ENCODE results near the gene THUMPD2.

The THUMPD2 gene

GRCh38 chr2:39723946-39724827, 54.9 kb downstream of the THUMPD2 start:
- Histone ChIP-seq H3K27me3 (ENCODE audit: insufficient read depth, low read length) (no peaks in the 10 kb centered on the region), H3K36me3 (ENCODE audit: insufficient read depth, low read length) (no peaks in the 10 kb centered on the region), H3K9me3 (ENCODE audit: low read length) (no peaks in the 10 kb centered on the region), H2AFZ (ENCODE audit: low read depth, low read length) (no peak overlapping the region), H3K4me1 (ENCODE audit: insufficient read depth, low read length) (peaks cover 4% of the 10 kb centered on the region), H3K4me3 (ENCODE audit: low read length) (no peak overlapping the region)

GRCh38 chr2:39723497-39723896, 55.6 kb downstream of the THUMPD2 start:
- no peak overlapping the region for H3K4me3 ChIP-seq (ENCODE audit: low read length)
- H3K4me1 ChIP-seq (ENCODE audit: insufficient read depth, low read length) = peaks cover 4% of the 10 kb centered on the region
- H3K9me3 ChIP-seq (ENCODE audit: low read length) = no peaks in the 10 kb centered on the region
- no peaks in the 10 kb centered on the region for H3K36me3 ChIP-seq (ENCODE audit: insufficient read depth, low read length)
- H2AFZ ChIP-seq (ENCODE audit: low read depth, low read length) = no peak overlapping the region
- no peaks in the 10 kb centered on the region for H3K27me3 ChIP-seq (ENCODE audit: insufficient read depth, low read length)

DNA sequence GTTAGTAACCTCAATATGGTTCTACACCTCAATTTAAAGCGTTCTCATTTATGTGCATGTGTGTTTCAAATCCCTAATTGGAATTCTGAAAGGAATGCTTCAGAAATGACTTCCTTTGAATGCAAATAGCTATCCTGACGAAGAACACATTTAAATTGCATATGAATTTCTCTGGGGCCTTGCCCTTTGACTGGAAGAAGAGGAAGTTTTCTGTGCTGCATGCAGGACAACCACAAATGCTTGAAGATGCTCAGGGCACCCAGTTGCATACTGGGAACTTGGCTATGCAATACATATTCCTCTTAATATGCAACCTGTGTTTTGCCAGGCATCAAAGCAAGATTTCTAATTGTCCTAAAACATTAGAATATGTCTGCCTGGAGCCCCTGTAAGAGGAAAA, 58.1 kb downstream of the THUMPD2 start:
- no peaks in the 10 kb centered on the region for H3K9me3 ChIP-seq (ENCODE audit: low read length)
- peaks cover 2% of the 10 kb centered on the region for H3K36me3 ChIP-seq (ENCODE audit: insufficient read depth, low read length)
- no peak overlapping the region for H3K4me3 ChIP-seq (ENCODE audit: low read length)
- H3K27me3 ChIP-seq (ENCODE audit: insufficient read depth, low read length) = no peaks in the 10 kb centered on the region
- no peak overlapping the region for H2AFZ ChIP-seq (ENCODE audit: low read depth, low read length)
- peaks cover 4% of the 10 kb centered on the region for H3K4me1 ChIP-seq (ENCODE audit: insufficient read depth, low read length)

GRCh38 chr2:39719317-39719716, 59.7 kb downstream of the THUMPD2 start:
- Histone ChIP-seq H3K27me3 (ENCODE audit: insufficient read depth, low read length) (no peaks in the 10 kb centered on the region), H3K4me3 (ENCODE audit: low read length) (no peak overlapping the region), H3K9me3 (ENCODE audit: low read length) (no peaks in the 10 kb centered on the region), H2AFZ (ENCODE audit: low read depth, low read length) (no peak overlapping the region), H3K4me1 (ENCODE audit: insufficient read depth, low read length) (peaks cover 4% of the 10 kb centered on the region), H3K36me3 (ENCODE audit: insufficient read depth, low read length) (peaks cover 5% of the 10 kb centered on the region)

DNA sequence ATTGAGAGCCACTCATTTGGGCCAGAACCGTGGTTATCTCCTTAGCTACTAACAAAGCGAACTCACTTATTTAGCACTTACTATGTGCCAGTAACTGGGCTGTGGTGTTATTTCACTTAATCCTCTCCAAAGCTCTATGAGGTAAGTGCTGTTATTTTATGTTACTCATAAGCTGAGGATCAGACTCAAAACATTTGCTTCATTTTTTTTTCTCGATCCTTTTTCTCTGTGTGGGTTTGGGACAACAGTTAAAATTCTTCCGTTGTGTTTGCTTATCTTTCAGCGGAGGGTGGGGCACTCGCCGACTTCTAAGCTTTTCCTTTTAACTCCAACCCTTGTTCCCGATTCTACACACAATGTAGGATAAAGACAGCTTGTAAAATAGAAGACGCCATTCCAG, 60.6 kb downstream of the THUMPD2 start:
- Histone ChIP-seq H3K4me1 (ENCODE audit: insufficient read depth, low read length) (peaks cover 4% of the 10 kb centered on the region), H3K27me3 (ENCODE audit: insufficient read depth, low read length) (no peaks in the 10 kb centered on the region), H3K4me3 (ENCODE audit: low read length) (no peak overlapping the region), H3K9me3 (ENCODE audit: low read length) (no peaks in the 10 kb centered on the region), H2AFZ (ENCODE audit: low read depth, low read length) (no peak overlapping the region), H3K36me3 (ENCODE audit: insufficient read depth, low read length) (peaks cover 5% of the 10 kb centered on the region)

- Histone ChIP-seq H3K9me3 (ENCODE audit: low read length) (no peaks in the 10 kb centered on the region), H3K4me3 (ENCODE audit: low read length) (no peak overlapping the region), H3K36me3 (ENCODE audit: insufficient read depth, low read length) (peaks cover 5% of the 10 kb centered on the region), H2AFZ (ENCODE audit: low read depth, low read length) (no peak overlapping the region), H3K27me3 (ENCODE audit: insufficient read depth, low read length) (no peaks in the 10 kb centered on the region), H3K4me1 (ENCODE audit: insufficient read depth, low read length) (peaks cover 4% of the 10 kb centered on the region)
These were observed 62.0 kb downstream of the THUMPD2 start for GRCh38 chr2:39717067-39717466.

DNA sequence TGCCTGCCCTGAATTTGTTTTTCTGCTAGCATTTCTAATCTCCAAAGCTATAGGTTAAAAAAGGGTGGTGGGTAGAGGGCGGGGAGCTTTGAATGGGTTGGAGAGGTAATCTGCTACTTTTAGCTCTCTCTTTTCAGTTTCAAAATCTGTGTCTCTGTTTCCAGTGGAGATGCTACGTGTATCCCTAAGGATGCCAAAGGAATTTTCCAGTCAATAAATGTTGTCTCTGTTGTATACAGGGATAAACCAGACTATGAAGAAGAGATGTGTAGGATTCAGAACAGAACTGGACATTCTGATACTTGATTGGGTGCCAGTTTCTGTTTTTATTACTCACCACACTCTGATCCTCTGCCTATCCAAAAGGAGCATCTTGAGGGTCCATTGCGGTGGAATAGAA, 63.2 kb downstream of the THUMPD2 start:
- Histone ChIP-seq H2AFZ (ENCODE audit: low read depth, low read length) (no peak overlapping the region), H3K9me3 (ENCODE audit: low read length) (no peaks in the 10 kb centered on the region), H3K4me3 (ENCODE audit: low read length) (no peak overlapping the region), H3K27me3 (ENCODE audit: insufficient read depth, low read length) (no peaks in the 10 kb centered on the region), H3K36me3 (ENCODE audit: insufficient read depth, low read length) (peaks cover 7% of the 10 kb centered on the region), H3K4me1 (ENCODE audit: insufficient read depth, low read length) (peaks cover under 1% of the 10 kb centered on the region)

- no peaks in the 10 kb centered on the region for H3K9me3 ChIP-seq (ENCODE audit: low read length)
- no peaks in the 10 kb centered on the region for H3K4me1 ChIP-seq (ENCODE audit: insufficient read depth, low read length)
- H3K27me3 ChIP-seq (ENCODE audit: insufficient read depth, low read length) = no peaks in the 10 kb centered on the region
- H3K4me3 ChIP-seq (ENCODE audit: low read length) = no peak overlapping the region
- H2AFZ ChIP-seq (ENCODE audit: low read depth, low read length) = no peak overlapping the region
- peaks cover 7% of the 10 kb centered on the region for H3K36me3 ChIP-seq (ENCODE audit: insufficient read depth, low read length)
These were observed 64.0 kb downstream of the THUMPD2 start for GRCh38 chr2:39715095-39715494.

GRCh38 chr2:39712953-39713352, 66.1 kb downstream of the THUMPD2 start:
- Histone ChIP-seq H3K4me1 (ENCODE audit: insufficient read depth, low read length) (no peaks in the 10 kb centered on the region), H2AFZ (ENCODE audit: low read depth, low read length) (no peak overlapping the region), H3K27me3 (ENCODE audit: insufficient read depth, low read length) (no peaks in the 10 kb centered on the region), H3K9me3 (ENCODE audit: low read length) (peaks cover 7% of the 10 kb centered on the region), H3K36me3 (ENCODE audit: insufficient read depth, low read length) (peaks cover 12% of the 10 kb centered on the region), H3K4me3 (ENCODE audit: low read length) (no peak overlapping the region)

GRCh38 chr2:39710807-39711206, 68.3 kb downstream of the THUMPD2 start:
- Histone ChIP-seq H3K36me3 (ENCODE audit: insufficient read depth, low read length) (peaks cover 12% of the 10 kb centered on the region), H3K27me3 (ENCODE audit: insufficient read depth, low read length) (no peaks in the 10 kb centered on the region), H3K4me1 (ENCODE audit: insufficient read depth, low read length) (no peaks in the 10 kb centered on the region)

GRCh38 chr2:39708003-39708402, 71.1 kb downstream of the THUMPD2 start:
- no peak overlapping the region for H3K4me3 ChIP-seq (ENCODE audit: low read length)
- H3K36me3 ChIP-seq (ENCODE audit: insufficient read depth, low read length) = peaks cover 11% of the 10 kb centered on the region
- H3K9me3 ChIP-seq (ENCODE audit: low read length) = peaks cover 7% of the 10 kb centered on the region
- no peaks in the 10 kb centered on the region for H3K27me3 ChIP-seq (ENCODE audit: insufficient read depth, low read length)
- H3K4me1 ChIP-seq (ENCODE audit: insufficient read depth, low read length) = no peaks in the 10 kb centered on the region
- no peak overlapping the region for H2AFZ ChIP-seq (ENCODE audit: low read depth, low read length)

More at GRCh38 chr2:39710807-39711206, 68.3 kb downstream of the THUMPD2 start:
- H3K4me3 ChIP-seq (ENCODE audit: low read length) = no peak overlapping the region
- no peak overlapping the region for H2AFZ ChIP-seq (ENCODE audit: low read depth, low read length)
- peaks cover 7% of the 10 kb centered on the region for H3K9me3 ChIP-seq (ENCODE audit: low read length)

DNA sequence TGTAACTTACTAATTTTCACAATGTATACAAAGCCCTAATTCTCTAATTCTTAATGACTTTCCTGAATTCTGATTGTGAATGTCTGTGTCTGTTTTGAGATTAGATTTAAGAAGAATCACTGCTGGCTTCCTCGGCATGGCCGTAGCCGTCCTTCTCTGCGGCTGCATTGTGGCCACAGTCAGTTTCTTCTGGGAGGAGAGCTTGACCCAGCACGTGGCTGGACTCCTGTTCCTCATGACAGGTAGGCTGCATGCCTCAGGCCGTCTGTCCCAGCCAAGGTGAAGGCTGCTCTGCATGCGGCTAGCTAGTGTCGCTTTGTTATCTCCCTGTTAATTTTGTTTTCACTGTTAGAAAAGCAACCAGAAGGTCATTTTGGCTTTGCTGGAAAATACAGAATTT, 72.1 kb downstream of the THUMPD2 start:
- Histone ChIP-seq H3K36me3 (ENCODE audit: insufficient read depth, low read length) (peaks cover 11% of the 10 kb centered on the region), H3K4me1 (ENCODE audit: insufficient read depth, low read length) (no peaks in the 10 kb centered on the region), H3K4me3 (ENCODE audit: low read length) (no peak overlapping the region), H3K9me3 (ENCODE audit: low read length) (peaks cover 11% of the 10 kb centered on the region), H2AFZ (ENCODE audit: low read depth, low read length) (no peak overlapping the region), H3K27me3 (ENCODE audit: insufficient read depth, low read length) (no peaks in the 10 kb centered on the region)

DNA sequence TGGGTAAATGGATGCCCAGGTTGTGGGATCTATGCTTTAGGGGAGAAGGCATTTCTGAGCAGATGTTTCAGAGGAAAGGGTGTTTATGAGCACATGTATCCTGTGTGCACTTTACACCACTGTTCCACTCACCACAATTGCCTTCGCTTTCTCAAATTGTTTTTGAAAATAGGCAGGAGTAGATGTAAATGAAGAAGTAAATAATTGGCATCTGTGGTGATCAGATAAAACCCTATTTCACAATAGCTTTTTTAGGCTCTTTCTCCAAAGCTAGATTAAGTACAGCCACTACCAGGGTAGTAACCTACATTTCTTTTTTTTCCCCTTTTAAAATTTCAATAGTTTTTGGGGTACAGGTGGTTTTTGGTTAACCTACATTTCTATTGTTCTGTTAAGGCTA, 72.7 kb downstream of the THUMPD2 start:
- Histone ChIP-seq H3K27me3 (ENCODE audit: insufficient read depth, low read length) (no peaks in the 10 kb centered on the region), H3K4me3 (ENCODE audit: low read length) (no peak overlapping the region), H2AFZ (ENCODE audit: low read depth, low read length) (no peak overlapping the region), H3K36me3 (ENCODE audit: insufficient read depth, low read length) (peaks cover 9% of the 10 kb centered on the region), H3K9me3 (ENCODE audit: low read length) (peaks cover 11% of the 10 kb centered on the region), H3K4me1 (ENCODE audit: insufficient read depth, low read length) (no peaks in the 10 kb centered on the region)

DNA sequence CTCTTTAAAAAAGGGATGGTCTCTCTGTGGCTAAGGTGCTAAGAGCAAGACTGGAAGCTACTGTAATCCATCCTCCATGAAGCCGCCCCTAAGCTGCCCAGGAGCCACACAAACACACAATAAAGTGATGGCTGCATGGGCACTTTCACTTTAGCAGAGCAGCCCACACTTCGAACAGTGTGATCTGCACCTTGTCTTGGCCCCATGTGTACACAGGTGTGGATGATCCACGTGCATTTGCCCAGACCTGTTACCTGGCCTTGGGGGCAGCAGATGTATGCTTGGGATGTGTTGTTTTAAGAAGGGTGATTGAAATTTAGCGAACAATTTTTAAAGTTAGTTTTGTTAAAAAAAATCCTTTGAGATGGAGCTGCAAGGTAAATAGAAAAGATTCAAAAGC, 73.4 kb downstream of the THUMPD2 start:
- Histone ChIP-seq H3K36me3 (ENCODE audit: insufficient read depth, low read length) (peaks cover 8% of the 10 kb centered on the region), H3K9me3 (ENCODE audit: low read length) (peaks cover 11% of the 10 kb centered on the region), H3K4me3 (ENCODE audit: low read length) (no peak overlapping the region), H3K27me3 (ENCODE audit: insufficient read depth, low read length) (no peaks in the 10 kb centered on the region), H2AFZ (ENCODE audit: low read depth, low read length) (no peak overlapping the region), H3K4me1 (ENCODE audit: insufficient read depth, low read length) (no peaks in the 10 kb centered on the region)

Measured in neuron (in vitro differentiated cells).